ENCODE results near the gene RAB18. TPM values are rescaled to one million over a fixed set of nuclear protein-coding genes. Genes with fewer than 3 reads are reported as not detected.
"Not testable (repeated sequence)": the region's sequence is repeated elsewhere in the genome, so short reads cannot be mapped to it uniquely, and the experiment has no call there.

RAB18 gene
- 100 to 1,000 TPM; 145 to 151 (median 149) TPM for polyA plus RNA-seq (ENCODE audit: insufficient read length in 3 of 3)

- peak; percentile 94 to 97 (median 96) for DNase-seq (ENCODE audit: low read depth in 3 of 3, low spot score in 2 of 3)
Observed at GRCh38 chr10:27504007-27504807, at the start of gene RAB18. RAB18 (plus strand) TSS chr10:27504304; CDS start chr10:27504370, 66 bp downstream.

- no peak for DNase-seq (ENCODE audit: low read depth in 3 of 3, low spot score in 2 of 3)
Observed at GRCh38 chr10:27454837-27455236, 49.3 kb upstream of the RAB18 start.

- no peak for DNase-seq (ENCODE audit: low read depth in 3 of 3, low spot score in 2 of 3)
Observed at GRCh38 chr10:27457261-27457945, 46.7 kb upstream of the RAB18 start.

GRCh38 chr10:27457966-27458365, 46.1 kb upstream of the RAB18 start:
- DNase-seq (ENCODE audit: low read depth in 3 of 3, low spot score in 2 of 3), result no peak

GRCh38 chr10:27461312-27461711, 42.8 kb upstream of the RAB18 start:
- DNase-seq (ENCODE audit: low read depth in 3 of 3, low spot score in 2 of 3), result no peak

DNA sequence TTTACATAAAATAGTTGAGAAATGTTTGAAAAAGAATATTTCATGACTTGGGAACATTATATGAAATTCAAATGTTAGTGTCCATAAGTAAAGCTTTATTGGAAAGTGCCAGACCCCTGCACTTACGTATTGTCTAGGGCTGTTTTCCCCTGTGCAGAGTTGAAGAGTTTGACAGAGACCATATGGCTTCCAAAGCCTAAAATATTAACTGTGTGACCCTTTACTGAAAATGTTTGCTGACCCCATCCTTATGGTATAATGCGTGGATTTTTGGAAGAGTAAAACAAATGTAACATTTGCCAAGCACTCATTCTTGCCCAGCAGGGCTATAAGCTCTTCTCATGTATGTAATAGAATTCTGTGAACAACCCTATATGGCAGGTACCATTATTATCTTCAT, 40.1 kb upstream of the RAB18 start:
- no peak for DNase-seq (ENCODE audit: low read depth in 3 of 3, low spot score in 2 of 3)

GRCh38 chr10:27464993-27465392, 39.1 kb upstream of the RAB18 start:
- DNase-seq (ENCODE audit: low read depth in 3 of 3, low spot score in 2 of 3), result no peak

GRCh38 chr10:27465596-27465995, 38.5 kb upstream of the RAB18 start:
- DNase-seq (ENCODE audit: low read depth in 3 of 3, low spot score in 2 of 3), result not testable (repeated sequence)

- no peak for DNase-seq (ENCODE audit: low read depth in 3 of 3, low spot score in 2 of 3)
Observed at GRCh38 chr10:27470885-27471284, 33.2 kb upstream of the RAB18 start.

DNA sequence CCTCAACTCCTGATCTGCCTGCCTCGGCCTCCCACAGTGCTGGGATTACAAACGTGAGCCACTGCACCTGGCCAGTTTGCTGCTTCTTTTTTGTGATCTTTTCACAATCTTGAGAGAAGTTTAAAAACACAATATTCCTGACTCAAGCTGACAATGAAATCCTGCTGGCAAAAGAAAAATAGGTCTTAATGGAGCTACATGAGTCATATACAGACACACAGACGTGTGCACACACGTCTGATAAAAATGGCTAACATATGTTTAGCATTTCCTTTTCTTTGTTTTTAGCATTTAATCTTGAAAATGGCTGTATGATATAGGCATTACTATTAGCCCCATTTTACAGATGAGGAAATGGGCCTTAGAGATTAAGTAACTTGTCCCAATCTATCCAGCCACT, 29.4 kb upstream of the RAB18 start:
- DNase-seq (ENCODE audit: low read depth in 3 of 3, low spot score in 2 of 3), result no peak

- DNase-seq (ENCODE audit: low read depth in 3 of 3, low spot score in 2 of 3), result no peak
Observed at GRCh38 chr10:27479016-27479415, 25.1 kb upstream of the RAB18 start.

DNA sequence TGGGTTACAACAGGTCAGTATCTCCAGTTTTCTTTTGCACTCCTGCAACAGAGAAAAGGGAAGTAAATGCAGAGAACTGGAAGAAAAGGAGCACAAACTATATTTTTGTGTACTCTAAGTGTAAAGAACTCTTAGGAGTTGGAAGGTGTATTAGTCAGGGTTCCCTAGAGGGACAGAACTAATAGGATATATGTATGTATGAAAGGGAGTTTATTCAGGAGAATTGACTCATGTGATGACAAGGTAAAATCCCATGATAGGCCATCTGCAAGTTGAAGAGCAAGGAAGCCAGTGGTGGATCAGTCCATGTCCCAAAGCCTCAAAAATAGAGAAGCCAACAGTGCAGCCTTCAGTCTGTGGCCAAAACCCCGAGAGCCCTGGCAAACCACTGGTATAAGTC, 22.6 kb upstream of the RAB18 start:
- DNase-seq (ENCODE audit: low read depth in 3 of 3, low spot score in 2 of 3), result no peak

- peak in 1 of 3 donors; percentile 2 for DNase-seq (ENCODE audit: low read depth in 3 of 3, low spot score in 2 of 3)
Observed at GRCh38 chr10:27482984-27483956, 20.8 kb upstream of the RAB18 start.

GRCh38 chr10:27485368-27485767, 18.7 kb upstream of the RAB18 start:
- DNase-seq (ENCODE audit: low read depth in 3 of 3, low spot score in 2 of 3), result no peak

DNA sequence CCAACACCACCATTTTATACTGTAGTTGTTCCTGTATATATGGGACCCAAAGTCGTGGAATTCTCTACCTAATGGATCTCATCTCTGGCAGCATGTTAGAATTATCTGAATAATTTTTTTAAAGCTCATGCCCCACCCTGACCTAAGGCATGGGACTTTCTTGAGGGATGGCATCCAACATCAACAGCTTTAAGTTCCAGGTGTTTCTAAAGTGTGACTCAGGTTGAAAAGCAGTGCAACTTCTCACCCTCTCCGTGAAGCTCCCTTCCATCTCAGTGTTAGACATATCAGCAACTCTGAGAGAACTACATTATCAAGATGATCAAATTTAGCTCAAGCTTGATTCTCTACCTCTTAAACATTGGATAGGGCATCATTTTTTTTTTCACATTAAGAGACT, 18.1 kb upstream of the RAB18 start:
- DNase-seq (ENCODE audit: low read depth in 3 of 3, low spot score in 2 of 3), result no peak

- DNase-seq (ENCODE audit: low read depth in 3 of 3, low spot score in 2 of 3), result no peak
Observed at GRCh38 chr10:27490807-27491206, 13.3 kb upstream of the RAB18 start.

DNA sequence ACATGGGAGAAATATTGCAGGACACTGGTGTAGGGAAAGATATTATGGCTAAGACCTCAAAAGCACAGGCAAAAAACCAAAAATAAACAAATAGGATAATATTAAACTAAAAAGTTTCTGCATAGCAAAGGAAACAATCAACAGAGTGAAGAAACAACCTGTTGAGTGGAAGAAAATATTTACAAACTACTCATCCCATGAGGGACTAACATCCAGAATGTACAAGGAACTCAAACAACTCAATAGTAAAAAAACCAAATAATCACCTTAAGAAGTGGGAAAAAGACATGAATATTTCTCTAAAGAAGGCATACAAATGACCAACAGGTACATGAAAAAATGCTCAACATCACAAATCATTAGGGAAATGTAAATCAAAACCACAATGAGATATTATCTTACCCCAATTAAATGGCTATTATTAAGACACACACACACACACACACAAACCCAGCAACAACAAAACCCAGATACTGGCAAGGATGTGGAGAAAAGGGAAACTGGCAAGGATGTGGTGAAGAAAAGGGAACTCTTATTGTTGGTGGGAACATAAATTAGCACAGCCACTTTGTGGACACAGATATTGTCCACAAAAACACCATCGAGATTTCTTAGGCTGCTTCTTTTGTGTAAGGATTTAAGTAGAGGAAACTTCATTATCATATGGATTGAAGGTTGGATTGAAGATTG, 9.8 kb upstream of the RAB18 start:
- DNase-seq (ENCODE audit: low read depth in 3 of 3, low spot score in 2 of 3), result no peak

GRCh38 chr10:27496137-27496536, 8.0 kb upstream of the RAB18 start:
- DNase-seq (ENCODE audit: low read depth in 3 of 3, low spot score in 2 of 3), result no peak

GRCh38 chr10:27500096-27500495, 4.0 kb upstream of the RAB18 start:
- DNase-seq (ENCODE audit: low read depth in 3 of 3, low spot score in 2 of 3), result no peak

DNA sequence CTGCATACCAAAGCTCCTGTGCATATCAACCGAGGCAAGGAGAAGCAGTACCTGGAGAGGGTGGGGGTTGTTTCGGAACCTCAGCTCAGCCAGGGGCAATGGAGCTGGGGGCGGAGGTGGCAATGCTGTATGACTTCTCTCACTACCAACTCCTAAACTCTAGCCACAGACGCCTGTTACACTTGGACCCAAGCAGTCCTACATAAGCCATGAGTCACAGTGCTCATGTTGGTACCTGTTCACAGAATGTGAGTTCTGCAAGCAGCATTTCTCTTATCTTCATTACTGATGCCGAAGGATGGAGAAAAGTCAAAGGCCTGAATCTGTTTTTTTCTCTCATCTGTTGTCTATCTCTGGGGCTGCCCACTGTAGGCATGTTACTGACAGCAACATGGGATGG, 3.2 kb upstream of the RAB18 start:
- no peak for DNase-seq (ENCODE audit: low read depth in 3 of 3, low spot score in 2 of 3)
